GM21825 (cell line): Measurements from ENCODE around the gene TRAM2.
A peak's percentile ranks its signal among the peaks of the same experiment; 100 is the strongest.

Experiments
- ATAC-seq: cut with Tn5 transposase; IDR thresholded peaks from one replicate; pipeline ENCODE4 v1.9.1; 2021; ENCODE audit warnings: mild to moderate bottlenecking, moderate library complexity; ENCODE audit not compliant: unreplicated experiment

Gene TRAM2, protein sequence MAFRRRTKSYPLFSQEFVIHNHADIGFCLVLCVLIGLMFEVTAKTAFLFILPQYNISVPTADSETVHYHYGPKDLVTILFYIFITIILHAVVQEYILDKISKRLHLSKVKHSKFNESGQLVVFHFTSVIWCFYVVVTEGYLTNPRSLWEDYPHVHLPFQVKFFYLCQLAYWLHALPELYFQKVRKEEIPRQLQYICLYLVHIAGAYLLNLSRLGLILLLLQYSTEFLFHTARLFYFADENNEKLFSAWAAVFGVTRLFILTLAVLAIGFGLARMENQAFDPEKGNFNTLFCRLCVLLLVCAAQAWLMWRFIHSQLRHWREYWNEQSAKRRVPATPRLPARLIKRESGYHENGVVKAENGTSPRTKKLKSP

DNA sequence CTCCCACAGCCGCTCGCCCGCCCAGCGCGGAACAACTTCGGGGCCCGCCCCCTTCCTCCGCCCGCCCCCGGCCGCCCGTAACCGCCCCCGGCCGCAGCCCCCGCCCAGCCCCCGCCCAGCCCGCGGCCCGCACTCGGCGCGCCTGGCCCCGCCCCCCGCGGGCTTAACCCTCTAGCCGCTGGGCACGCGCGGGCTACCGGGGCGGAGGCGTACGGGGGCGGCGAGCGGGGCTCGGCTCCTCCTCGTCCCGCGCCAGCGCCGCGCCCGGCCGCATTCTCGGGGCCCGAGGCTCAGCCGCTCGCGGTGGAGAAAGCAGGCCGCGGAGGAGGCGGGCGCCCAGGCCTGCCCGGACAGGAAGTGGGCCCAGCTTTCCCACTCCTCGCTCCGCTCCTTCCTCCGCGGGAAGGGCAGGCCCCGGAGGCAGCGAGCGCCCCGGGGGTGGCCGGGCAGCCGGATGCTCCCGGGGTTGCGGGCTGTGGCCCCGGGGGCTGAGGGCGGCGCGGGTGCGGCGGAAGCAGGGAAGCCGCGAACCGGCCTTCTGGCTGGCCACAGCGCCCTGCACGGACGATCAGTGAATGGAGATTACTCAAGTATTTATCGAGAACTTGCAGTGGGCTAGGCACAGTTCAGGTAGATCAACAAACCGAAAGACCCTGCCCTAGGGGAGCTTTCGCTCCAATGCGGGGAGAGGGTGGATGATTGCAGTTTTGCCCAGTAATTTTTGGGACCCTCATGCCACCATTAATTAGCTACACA is at the start of gene TRAM2:
Gene TRAM2, minus strand, starts transcription at position 39 of the 756 bp plus-strand sequence. CDS start 145 bp downstream, outside the sequence.
- peak; percentile 47 for ATAC-seq

DNA sequence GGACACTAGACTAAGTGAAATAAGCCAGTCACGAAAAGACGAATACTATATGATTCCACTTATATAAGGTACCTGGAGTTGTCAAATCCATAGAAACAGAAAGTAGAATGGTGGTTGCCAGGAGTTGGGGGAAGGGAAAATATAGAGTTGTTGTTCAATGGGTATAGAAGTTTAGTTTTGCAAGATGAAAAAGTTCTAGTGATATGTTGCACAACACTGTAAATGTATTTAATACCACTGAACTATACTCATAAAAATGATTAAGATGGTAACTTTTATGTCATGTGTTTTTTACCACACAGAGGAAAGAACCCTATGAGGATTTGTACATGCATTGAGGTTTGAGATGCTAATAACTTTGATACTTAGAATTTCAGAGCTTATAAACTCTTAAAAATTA is 46.0 kb upstream of the TRAM2 start:
- no peak for ATAC-seq

DNA sequence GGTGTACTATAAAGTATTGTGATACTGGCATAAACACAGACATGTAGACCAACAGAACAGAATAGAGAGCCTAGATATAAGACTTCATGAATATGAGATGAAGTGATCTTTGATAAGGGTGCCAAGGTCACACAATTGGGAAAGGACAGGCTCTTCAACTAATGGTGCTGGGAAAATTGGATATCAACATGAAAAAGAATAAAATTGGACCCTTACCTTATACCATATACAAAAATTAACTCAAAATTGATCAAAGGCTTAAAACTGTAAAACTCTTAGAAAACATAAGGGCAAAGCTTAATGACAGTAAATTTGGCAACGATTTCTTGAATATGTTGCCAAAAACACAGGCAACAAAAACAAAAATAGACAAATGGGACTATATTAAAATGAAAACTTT is 44.8 kb upstream of the TRAM2 start:
- ATAC-seq, result no peak

DNA sequence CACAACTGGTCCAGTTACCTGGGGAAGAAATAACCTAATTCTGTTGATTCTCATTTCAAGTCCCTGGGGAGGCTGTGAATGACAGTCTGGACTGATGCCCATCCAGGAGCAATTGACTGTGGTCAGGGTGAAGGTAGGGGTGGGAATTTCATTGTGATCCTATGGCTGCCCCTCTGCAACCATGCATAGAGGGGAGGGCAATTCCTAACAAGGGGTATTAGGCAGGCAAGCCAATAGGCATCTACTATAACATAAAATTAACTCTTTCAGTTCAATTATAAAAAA is 44.0 kb upstream of the TRAM2 start:
- ATAC-seq, result no peak

DNA sequence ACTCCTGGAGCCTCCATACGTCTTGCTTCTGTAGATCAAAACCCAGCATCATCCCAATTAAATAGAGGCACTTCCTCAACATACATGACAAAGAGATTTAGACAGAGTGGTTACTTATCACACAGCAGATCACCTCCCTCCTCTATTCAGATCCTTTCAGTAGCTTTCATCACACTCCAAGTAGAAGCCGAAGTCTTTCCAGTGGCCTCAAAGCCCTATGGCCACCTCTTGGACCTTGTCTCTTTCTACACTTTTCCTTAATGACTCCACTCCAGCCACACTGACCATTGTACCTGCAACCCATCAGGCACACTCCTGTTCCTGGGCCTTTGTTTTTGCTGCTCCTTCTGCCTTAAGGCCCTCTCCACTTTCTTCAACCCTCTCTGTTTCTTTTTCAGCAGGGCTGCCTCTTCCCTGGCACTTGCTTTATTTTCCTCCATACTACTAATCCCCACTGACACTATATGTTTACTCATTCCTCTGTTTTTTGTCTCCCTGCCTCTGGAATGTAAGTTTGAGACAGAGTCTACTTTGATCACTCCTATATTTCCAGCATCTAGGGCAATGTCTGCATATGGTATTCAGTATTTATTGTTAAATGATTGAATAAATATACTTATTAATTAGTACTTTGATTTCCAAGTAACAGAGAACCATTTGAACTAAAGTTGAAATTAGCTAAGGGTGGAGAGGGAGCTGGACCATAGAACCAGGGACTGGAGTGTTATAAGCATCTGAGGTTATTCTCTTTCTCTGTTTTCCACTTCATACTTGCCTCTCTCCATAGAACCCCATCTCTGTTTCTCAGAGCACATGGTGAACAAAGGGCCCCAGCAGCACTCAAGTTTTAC is 43.4 kb upstream of the TRAM2 start:
- ATAC-seq, result no peak

DNA sequence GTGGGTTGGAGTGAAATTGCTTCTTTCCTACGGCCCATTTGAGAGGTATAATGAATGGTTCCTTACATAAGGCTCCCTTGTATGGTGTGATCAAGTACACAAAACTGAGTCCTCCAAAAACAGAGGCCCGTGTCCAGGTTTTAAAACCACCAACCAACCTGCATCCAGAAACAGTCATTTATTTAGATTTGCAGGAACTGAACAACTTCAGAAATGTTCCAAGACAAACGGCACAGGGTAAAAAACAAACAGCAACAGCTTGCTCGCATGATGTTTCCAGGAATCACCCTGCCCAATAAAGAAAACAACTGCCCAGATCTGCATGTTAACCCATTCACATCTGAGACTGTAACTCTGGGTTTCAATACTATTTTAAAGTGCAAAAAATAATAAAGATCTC is 40.2 kb upstream of the TRAM2 start:
- ATAC-seq, result no peak

DNA sequence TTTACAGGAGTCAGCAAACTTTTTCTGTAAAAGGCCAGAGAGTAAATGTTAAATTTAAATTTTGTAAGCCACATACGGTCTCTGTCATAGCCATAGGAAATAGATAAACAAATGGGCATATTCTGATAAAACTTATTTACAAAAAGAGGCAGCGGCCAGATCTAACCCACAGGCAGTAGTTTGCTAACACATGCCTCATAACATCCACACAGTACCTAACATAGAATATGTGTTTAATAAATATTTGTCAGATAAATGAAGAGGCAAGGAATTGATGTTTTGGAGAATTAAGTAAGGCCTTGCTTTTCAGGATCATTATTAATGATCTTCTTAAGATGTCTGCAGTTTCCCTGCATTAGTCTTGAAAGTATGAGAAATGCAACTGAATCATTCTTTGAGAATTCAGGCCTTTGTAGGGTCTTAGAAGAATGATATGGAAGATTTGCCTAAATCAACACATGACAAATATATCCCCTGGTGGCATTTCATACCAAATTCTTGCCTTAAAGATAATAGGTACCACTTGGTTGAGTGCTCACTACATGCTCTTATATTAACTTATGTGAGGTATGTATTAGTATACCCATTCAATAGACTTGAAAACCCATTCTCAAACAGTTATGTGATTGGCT is 39.3 kb upstream of the TRAM2 start:
- no peak for ATAC-seq

DNA sequence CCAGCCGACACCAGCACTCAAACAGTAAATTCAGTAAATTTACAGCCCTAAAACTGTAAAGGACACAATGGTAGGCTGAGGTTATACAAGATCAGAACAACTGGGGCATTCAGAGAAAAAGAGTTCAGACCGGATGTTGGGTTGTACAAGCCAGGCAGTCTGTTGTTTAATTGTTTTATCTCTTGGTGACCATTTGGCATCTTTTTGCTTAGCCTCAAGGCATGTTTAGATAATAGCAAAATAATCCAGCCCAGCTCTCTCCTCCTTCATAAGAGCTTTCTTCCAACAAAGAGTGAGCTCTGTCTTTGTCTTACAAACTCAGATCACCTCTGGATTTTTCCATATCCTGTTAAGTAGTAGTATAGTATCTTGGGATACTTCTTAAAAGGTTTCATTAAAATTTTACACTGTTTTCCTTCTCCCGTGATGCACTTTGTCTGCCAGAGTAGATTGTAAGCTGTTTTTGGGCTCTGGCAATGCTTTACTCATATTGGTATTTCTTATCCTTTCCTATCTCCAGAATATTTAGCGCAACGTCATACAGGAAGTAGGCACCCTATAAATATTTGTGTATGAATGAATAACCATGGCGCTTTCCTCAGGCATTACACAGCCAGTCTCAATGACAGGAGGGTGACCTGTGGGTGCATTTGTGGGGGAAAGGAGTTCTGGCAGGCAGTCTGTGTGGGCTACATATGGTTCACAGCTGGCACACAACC is 35.6 kb upstream of the TRAM2 start:
- no peak for ATAC-seq

DNA sequence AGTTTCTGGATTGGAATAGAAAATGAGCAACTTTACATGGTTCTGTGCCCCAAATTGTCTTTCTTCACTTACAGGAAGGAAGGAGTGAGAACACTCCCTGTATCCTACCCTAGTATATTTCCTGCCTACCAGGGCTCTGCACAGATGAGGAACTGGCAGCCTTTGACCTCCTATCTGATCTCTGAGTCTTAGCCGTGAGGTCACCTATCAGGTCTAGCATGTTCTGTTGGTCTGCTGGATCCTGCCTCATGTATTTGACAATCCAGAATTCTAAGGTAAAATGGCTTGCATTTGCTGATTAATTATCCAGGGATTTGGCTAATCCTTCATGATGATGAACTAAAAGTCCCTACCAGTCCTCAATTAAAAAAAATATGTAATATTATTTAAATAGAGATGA is 35.0 kb upstream of the TRAM2 start:
- ATAC-seq, result no peak

DNA sequence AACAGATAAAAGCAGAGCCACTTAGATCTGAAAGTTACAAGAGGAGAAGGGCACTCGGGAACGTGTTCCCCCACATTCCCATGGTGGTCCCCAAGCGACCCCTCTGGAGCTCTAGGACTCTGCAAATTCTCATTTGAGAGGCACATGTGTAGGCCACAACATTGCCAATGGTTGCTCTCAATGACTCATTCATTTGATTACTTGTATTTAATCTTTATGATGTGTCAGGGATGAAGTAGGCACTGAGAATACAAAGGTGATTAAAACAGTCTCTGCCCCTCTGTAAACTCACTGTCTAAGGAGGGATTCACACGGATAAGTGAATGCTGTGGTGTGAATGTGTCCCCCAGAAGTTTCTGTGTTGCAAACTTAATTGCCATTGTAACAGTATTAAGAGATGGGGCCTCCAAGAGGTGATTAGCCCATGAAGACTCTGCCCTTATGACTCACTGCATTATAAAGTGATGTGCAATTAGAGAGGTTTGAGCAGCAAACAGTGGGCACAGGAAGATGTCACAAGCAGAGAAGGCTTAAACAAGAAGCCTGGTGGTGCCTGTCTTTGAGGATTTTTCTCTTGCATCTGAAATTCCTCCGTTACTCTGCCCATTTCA is 34.0 kb upstream of the TRAM2 start:
- no peak for ATAC-seq

DNA sequence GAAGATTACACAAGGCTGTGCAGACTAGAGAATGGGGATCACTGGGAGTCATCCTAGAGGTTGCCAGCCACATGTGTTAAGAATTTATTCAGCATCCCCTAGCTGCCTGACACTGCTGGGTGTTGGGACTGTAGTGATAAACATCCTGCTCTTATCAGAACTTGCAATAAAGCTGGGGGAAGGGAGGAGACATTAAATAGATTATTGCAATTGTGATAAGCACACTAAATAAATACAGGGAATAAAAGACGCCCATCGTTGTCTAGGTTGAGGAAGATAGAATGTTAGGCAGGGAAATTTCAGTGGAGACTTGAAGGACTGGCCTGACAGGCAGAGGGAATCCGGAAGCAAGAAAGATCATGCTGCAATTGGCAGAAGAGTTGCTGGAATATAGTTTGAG is 33.2 kb upstream of the TRAM2 start:
- ATAC-seq, result no peak

DNA sequence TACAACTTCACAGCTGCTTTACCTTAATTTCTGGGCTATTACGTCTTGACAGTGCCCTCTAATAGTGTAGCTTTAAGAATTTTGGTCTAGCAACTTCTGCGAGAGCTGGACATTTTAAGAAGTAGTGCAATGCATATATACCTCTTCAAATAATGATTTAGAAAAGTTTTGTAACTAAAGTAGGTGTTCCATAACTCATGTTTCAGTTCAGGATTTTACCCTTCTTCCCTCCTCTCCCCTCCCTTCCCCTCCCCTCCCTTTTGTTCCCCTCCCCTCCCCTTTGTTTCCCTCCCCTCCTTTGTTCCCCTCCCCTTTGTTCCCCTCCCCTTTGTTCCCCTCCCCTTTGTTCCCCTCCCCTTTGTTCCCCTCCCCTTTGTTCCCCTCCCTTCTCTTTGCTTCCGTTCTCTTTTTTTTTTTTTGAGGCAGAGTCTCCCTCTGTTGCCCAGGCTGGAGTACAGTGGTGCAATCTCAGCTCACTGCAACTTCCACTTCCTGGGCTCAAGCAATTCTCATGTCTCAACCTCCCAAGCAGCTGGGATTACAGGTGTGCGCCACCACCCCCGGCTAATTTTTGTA is 28.8 kb upstream of the TRAM2 start:
- no peak for ATAC-seq

DNA sequence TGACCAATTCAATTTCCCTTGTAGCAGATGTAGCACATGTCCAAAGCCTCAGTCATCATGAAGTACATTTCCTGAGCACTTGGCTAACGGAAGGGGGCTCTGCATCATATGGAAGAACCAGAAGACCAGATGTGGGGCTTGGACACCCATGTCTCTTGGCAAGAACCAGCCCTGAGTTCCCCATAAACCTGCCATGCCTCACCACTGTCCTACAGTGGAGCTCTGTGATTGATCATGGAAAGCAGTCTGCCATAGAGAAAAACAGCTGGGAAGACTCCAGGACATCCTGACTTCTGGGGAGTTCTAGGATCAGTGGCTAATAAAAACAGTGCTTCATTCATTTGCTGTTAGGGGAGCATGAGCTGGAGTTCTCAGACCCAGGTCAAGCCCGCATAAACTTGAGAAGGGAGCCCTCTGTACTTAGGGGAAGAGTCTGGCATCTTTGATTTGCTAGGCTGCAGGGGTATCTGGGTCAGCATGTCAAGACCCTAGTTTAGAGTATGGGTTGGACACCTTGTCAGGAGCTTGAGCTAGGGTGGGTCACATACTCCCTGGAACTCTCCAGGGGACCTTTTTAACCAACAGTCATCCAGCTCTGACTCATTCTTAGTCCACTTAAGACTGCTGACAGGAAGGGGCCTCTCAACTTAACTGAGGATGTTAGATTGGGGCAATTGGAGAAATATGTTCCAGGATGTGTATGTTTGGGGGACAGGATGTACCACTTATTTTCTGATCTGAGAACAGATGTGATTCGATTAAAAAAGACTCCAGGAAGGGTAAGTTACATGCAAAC is 26.3 kb upstream of the TRAM2 start:
- ATAC-seq, result no peak

DNA sequence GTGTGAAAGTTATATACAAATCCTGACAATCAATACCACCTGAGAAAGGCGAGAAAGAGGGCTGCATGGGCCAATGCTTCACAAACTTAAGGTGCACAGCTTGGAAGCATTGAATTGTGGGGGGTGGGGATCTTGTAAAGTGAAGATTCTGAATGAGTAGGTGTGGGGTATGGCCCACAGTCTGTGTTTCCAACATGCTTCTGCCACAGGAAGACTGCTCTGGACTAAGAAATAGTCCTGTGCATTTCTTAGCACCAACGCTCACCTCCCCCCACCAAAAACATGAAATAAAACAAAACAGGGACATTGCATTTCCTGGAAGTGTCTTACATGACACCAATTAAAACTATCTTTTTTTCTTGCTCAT is 21.9 kb upstream of the TRAM2 start:
- no peak for ATAC-seq

DNA sequence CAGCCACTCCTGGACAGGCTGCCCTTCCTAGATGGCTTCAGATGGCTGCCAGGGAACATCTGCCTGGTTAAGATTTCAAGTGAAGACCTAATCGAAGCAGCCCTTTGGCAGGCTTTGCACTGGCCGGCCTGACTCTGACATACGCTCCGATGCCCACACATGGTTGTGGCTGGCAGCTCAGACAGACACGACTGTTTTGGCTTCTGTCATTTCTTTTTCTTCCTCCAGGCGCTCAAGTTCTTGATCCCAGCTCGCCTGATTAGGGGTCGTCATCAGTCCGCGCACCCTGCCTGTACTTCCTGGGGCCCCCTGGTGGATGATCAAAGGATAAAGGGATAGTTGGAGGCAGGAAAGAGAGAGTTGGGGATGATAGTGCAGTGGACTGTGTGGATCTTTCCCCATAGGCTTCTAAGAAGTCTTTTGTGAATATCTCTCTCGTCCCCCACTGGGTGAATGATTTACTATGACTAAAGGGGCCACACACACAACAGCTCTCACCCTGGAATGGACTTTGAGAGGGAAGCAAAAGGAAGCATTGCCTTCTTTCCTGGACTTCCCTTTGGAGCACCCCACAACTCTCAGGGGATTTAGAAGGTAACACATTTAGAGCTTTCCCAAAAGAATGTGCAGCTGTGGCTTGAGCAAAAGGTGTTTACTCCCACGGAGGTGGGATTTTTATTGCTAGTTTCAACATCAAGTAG is 21.4 kb upstream of the TRAM2 start:
- no peak for ATAC-seq

DNA sequence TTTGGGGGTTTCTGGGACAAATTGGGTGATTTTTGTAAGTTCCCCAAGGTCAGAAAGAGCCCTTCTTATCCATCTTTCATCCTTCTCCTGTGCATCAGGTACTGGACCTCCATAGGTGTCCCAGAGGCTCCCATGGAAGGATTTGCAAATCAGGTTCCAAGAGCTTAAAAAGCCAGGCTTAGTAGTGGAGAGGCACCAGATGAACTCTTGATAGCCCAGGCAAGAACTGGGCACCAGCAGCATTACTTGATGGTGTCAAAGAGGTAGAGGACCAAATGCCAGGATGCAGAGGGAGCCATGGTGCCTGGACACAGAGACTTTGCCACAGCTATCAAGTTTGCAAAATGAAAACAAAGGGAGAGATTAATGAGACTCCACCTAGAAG is 20.9 kb upstream of the TRAM2 start:
- ATAC-seq, result no peak

DNA sequence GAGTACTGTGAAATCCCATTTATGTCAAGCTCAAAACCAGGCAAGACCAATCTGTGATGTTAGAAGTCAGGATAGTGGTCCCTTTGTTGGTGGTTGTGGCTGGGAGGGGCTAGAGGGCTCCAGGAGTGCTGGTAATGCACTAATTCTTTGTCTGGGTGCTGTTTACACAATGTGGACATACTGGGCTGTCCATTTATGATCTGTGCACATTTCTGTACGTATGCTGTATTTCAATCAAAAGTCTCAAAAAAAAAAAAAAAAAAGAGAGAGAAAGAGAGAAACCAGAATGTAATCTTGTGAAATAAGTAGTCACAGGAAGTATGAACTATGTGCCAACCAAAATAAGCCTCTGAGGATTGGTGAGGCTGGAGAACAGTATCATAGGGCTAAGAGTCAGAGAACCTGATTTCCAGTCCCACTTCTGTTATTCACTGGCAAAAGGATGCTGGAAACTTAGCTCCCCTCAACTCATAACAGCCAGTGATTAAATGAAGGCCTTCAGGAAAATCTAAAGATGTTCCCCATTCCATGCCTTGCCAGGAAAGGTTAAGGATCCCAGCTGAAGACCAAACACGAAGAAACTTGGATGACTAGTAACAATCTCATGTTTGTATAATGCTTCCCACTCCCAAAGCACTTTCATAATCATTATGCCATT is 19.6 kb upstream of the TRAM2 start:
- ATAC-seq, result no peak

DNA sequence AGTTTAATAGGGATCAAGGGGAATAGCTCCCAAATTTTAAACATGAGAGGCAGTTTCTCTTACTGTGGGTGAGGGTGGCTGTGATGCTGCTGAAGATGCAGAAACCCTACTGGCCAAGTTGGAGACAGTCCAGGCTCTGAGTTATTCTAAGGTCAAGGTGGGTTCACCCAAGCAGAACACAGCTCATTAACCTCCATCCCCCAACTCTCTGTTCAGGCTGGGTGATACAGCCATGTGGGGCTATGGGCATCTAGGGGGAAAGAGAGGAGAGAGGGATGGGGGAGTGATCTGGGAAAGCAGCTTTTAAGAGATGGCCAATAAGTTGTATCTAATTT is 18.9 kb upstream of the TRAM2 start:
- peak; percentile 70 for ATAC-seq
